GM21825 (cell line): ENCODE measurements around the gene DHX35.

ENCODE experiments used
- ATAC-seq: cut with Tn5 transposase; IDR thresholded peaks from one replicate; pipeline ENCODE4 v1.9.1; 2021; ENCODE audit warnings: mild to moderate bottlenecking, moderate library complexity; ENCODE audit not compliant: unreplicated experiment

DHX35 gene

DNA sequence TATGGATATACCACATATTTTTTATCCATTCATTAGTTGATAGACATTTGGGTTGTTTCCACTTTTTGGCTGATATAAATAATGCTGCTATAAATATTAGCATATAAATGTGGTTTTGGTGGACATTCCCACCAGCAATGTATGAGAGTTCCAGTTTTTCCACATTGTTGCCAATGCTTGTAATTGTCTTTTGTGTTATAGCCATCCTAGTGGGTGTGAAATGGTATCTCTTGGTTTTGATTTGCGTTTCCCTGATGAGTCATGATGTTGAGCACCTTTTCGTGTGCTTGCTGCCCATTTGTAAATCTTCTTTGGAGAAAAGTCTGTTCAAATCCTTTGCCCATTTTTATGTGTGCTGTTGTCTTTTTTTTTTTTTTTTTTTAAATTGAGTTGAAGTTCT is 54.4 kb downstream of the DHX35 start:
- ATAC-seq, result no peak

DNA sequence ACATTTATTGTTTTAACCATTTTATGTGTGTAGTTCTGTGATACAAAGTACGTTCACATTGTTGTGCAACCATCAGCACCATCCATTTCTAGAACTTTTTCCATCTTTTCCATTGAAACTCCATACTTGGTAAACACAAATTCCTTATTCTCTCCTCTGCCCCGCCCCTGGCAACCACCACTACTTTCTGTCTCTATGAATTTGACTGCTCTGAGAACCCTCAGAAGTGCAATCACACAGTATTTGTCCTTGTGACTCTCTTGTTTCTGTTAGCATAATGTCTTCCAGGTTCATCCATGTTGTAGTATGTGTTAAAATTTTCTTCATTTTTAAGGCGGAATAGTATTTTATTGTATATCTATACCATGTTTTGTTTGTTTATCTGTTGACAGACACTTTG is 56.9 kb downstream of the DHX35 start:
- no peak for ATAC-seq

DNA sequence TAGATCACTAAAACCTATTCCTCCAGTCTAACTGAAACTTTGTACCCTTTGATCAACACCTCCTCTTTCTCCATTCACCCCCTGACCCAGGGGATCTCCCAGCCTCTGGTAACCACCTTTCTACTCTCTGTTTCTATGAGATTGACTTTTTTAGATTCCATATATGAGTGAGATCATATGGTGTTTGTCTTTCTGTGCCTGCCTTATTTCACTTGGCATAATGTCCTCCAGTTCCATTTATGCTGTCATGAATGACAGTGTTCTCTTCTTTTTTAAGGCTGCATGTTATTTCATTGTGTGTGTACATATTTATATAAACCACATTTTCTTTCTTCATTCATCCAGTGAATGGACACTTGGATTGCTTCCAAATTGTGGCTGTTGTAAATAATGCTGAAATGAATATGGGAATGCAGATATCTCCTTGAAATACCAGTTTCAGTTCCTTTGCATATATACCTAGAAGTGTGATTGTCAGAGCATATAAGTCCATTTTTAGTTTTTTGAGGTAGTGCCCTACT is 57.7 kb downstream of the DHX35 start:
- peak; percentile 78 for ATAC-seq

DNA sequence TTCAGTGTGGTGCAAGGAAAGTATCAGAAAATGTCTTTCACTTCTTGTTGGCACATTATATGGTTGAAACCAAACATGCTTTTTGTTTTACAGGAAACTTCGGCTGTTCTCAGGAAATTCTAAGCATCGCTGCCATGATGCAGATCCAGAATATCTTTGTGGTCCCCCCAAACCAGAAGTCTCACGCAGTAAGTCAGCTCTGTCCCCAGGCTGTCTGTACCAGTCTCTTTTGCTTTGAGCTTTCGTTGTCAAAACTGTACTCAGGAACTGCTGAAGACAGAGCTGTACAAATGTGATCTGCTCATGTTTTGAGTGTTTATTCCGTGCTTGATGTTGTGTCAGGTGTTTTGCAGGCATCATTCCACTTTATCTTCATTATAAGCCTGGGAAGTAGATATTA is 59.6 kb downstream of the DHX35 start:
- no peak for ATAC-seq

DNA sequence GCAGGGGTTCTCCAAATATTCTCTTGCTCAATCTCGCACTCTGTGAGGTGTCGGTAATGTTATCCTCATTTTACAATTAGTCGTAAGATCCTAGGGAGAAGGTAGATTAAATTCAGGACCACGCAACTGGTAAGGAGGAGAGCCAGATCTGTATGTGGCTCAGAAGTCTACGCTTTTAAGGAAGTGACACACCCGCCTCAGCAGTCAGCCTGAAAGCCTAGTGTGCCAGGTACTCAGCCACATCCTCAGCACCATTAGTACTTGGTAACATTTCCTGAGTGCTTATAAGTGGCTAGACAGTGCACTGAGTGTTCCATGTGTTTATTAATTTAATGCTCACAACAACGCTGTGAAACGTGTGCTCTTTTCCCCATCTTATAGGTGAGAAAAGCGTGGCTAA is 63.7 kb downstream of the DHX35 start:
- ATAC-seq, result no peak

DNA sequence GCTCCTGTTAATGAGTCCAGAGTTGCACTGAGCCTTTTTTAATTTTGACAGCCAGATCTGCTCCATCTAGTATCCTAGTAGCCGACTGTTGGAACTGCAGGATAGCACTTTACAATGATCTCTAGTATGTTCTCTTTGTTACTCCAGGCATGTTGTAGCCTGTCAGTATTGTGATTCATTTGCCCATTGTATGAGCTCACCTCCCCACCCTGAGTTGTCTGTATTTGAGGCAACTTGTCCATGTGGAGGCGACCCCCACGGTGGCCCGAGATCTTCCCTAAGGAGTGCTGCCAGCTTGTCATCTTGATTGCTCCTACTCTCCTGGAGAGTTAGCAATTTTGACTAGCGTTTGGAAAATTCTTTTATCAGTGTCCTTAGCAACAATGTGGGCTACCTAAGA is 67.2 kb downstream of the DHX35 start:
- ATAC-seq, result no peak

DNA sequence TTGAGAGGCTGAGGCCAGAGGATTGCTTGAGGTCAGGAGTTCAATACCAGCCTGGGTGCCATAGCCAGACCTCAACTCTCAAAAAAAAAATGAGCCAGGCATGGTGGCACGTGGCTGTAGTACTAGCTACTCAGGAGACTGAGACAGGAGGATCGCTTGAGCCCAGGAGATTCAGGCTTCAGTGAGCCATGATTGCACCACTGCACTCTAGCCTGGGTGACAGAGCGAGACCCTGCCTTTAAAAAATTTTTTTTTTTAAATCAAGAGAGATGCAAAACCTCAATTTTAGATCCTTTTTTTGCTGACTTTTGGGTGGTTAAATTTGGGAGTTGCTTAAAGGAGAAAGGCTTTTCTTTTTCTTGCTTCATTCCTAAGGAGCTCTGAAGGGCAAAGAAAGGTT is 70.9 kb downstream of the DHX35 start:
- ATAC-seq, result no peak

DNA sequence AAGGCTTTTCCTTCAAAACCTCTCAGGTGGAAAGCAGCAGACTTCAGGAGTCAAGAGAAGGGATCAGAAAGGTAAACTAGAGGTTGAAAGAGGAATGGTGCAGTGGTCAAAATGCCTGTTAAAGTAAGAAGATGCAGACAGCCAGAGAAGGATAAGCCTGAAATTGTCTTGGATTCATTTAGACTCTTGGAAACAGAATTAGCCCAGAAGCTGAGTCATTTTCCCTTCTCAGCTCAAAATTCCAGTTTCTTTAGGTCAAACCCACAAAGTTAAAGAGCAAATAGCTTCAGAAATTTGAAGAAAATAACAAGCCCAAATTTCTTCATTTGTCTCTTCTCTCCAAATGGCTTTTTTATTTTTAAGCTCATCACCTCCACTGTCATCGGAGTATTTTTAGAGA is 73.9 kb downstream of the DHX35 start:
- ATAC-seq, result no peak

DNA sequence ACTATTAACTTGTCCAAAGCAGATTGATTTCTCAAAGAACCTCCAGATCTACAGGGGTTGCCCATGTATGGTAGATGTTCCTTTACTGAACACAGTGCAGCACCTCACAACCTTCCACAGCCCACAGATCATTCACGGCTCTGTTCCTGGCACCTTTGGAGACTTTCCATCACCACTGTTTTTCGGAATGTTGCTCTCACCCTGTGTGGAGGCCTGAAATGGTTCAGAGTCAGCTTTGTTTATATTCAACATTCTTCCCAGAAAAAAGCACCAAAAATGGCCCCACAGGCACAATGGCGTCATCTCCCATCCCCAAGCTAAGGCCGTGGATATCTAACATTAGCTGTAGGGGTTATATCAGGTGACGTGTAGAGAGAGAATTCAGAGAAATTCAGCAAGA is 74.7 kb downstream of the DHX35 start:
- no peak for ATAC-seq

DNA sequence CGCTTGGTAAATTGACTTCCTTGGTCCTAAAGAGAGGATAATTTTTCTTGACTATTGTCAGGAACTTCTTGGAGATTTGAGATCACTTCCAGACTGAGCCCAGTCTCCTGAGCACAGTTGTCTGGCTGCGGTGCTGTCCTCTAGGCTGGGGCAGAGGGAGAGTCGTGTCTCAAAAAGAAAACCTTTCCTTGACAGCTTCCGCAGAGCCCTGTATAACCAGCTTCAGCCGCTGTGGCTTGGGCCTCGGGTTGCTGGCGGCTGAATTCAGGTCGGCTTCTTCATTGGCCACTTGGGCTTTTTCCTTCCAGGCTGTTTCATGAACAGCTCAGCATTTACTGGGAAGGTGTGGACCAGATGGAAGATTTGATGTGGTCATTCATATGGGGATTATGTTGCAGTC is 75.9 kb downstream of the DHX35 start:
- no peak for ATAC-seq

DNA sequence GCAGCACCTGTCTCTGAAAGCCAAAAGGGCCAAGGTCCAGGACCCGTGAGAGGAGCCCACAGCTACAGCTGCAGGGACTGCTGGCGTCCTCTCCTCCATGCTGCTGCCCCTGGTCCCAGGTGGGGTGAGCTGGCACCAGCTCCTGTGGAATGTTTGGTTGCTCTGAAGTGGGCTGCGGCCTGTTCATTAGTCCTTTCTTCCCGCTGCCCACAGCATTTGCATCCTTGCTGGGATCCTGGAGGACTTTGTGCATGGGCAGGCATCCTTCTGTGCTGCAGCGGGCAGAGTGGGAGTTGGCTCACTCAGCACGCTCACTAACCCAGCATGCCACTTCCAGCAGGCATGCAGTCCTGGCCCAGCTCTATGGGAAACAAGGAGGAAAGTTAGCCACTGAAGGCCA is 76.4 kb downstream of the DHX35 start:
- no peak for ATAC-seq

DNA sequence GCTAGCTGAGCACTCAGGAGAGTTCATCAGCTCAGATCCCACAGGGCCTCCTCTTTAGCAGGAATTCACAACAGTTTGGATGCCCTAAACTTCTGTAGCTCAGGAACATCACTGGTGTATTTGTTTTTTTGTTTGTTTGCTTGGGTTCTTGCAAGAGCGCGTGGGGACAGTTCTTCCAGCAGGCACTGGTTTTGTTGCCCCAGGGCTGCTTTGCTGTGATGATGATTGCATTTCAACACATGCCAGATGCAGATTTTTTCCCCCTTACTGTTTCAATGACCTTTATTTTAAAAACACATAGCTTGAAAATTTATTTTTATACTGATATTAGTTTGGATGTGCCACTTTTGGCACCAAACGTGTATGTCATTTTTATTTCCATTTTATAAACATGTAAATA is 77.1 kb downstream of the DHX35 start:
- ATAC-seq, result no peak

DNA sequence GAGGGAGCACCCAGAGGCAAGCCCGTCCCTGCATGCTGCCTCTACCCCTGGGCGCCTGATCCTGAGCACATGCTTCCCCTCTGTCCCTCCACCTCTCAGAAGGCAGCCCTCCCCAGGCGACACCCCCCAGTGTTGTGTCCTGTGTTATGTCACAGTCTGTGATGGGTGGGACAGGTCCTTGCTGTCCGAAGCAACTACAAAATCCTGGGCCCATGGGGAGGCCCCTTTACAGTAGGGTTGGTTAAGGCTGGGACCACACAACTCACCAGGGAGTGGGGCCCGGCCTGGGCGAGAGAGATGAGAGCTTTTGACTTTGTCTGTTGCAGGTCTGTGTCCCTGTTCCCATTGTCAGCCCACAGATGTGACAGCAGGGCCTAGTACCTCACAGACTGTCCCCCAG is 78.0 kb downstream of the DHX35 start:
- ATAC-seq, result no peak

DNA sequence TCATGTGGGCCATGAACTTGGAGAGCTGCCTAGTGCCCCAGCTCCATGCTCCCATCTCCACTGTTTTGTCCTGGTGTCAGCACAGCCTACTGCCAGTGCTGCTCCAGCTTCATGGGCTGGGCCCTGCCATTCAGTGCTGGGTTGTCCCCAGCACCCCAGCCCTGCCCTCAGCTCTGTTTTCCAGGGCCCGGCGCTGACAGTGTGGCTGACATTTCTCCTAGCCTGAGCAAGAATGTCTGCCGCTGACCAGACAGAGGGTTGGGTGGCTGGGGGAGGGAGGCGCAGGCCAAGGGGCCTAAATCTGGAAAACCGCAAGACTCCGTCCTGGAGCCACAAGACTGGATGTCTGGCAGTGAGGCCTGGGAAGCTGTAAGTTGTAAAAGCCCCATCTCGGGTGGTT is 78.9 kb downstream of the DHX35 start:
- ATAC-seq, result no peak

DNA sequence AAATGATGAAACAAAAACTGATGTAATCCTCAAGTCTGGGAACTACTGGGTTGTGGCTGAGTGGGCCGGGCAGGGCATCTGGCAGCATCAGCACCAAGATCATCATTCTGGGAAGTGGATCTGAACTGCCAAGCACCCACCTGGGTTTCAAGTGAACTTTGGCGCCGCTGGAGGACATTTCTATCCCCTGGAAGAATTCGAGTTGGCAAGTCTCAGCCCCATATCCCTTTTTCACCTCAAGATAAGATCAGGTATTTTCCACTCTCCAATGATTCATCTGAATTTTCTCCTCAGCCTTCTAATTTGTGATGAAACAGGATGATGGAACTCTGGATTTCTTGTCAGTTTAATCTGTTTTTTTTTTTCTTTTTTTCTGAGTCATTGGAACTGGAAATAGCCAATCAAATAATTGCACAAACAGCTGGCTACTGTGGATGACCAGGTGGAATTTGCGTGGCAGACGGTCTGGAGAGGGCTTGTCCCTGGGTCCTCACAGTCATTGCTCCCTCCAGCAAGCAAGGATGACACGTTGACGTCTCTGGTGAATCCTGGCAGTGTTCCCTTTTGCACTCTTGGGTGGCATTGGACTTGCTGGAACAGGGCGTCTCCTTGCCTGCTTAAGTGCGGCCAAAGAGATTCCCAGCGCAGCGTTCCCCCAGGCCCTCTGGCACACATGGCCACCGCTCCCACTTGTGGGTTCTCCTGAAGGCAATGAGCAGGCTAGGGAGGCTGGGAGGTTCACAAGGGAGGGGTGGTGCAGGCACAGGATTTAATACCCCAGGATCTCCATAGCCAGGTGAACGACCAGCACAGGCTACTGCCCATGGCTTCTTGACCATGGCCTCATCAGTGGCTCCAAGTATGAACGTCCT is 80.4 kb downstream of the DHX35 start:
- ATAC-seq, result no peak

DNA sequence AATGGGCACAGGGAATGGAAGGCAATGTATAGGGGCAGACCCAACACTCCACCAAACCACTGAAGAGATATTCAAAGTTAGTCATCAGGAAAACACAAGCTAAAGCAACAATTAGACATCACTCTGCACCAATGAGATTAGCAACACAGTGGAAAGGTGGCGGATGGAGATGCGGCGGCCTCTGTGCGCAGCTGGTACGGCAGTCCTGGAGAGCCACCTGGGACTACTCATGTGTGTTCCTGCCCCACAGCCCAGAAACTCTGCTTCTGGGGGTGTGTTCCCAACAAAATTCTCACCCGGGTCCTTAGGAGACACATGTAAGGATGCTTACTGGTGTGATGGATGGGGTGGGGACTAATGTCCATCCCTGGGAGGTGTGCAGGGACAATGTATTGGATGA is 82.4 kb downstream of the DHX35 start:
- no peak for ATAC-seq

DNA sequence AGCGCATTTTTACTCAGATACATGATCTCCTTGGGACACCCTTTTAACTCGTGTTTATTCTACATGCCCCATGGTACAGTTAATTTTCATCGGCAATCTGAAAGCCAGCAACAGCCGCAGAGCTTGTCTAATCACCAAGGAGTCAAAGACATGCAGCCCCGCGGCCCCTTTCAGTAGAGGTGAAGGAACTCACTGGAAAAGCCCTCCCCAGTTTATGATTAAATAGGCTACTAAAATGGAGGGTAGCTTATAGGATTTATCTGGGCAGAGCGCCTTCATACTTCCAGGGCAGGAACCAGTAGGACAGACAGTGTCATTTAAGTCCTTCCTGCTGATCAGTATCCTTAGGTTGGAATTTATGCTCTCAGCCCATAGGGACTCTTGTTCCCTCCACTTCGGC is 83.5 kb downstream of the DHX35 start:
- ATAC-seq, result no peak

DNA sequence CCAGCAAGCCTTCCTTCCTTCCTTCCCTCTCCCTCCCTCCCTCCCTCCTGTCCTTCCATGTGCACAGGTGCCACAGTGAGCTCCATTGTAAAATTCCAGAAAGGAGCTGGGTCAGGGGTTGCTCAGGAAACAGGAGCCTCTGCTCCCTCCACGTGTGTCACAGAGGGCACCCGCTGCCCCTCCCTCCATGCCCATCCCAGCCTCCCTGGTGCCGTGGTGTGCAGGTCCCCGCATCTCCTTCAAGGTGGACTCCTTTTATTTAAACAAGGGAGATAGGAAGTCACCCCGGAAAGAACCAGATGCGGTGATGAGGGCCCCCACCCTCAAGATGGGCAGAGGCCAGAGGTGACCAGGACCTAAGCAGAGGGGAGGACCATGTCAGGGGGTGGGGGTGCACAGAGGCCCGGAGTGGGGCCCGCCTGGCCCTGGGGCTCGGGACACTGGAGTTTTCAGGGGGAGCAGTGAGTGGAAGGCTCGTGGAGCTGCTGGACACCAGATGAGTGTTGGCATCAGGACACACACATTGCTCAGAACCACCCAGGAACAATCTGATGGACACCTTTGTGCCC is 85.4 kb downstream of the DHX35 start:
- no peak for ATAC-seq

DNA sequence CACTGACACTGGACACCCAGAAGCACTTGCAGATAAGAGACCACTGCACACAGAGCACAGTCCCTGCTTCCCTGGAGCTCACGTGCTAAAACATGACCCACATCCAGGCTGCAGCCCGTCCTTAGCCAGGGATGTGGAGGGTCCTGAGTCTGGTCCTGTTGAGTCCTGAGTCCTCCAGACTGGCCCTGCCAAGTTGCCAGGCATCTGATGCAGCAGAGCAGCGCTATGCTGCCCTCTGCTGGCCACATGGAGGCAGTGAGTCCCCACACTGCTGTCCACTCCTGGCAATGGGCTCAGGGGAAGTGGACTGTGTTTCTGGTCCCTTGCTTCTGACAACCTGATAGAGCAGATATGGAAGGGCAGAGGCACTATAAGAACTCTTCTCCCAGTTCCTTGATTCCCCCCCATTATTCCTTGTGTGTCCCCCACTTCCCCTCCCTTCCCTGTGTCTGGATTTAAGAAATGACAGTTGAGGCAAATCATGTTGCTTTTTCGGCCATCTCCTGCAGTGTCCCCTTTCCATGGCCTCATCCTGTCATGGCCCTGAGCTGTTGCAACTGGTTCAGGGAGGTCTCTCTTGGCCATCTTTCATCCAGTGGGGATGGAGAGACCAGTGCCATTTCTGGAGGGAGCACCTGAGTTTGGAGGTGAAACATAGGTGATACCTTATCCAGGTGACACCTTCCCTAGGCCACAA is 86.0 kb downstream of the DHX35 start:
- ATAC-seq, result no peak

DNA sequence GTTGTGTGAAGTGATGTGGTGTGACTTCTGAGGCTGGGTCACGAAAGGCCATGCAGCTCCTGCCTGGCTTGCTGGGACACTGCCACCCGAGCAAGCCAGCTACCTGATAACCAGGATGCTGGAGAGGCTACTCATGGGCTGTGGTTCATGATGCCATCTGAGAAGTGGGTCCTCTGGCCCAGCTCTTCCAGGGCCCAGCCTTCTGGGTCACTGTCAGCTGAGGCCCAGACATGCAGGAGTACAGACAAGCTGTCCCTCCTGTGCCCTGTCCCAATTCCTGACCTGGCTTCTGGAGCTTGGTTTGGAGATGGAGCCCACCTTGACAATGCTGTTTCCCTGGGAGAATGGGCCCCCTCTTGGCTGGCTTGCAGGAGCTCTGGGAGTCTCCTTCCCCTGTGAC is 87.0 kb downstream of the DHX35 start:
- ATAC-seq, result no peak

DNA sequence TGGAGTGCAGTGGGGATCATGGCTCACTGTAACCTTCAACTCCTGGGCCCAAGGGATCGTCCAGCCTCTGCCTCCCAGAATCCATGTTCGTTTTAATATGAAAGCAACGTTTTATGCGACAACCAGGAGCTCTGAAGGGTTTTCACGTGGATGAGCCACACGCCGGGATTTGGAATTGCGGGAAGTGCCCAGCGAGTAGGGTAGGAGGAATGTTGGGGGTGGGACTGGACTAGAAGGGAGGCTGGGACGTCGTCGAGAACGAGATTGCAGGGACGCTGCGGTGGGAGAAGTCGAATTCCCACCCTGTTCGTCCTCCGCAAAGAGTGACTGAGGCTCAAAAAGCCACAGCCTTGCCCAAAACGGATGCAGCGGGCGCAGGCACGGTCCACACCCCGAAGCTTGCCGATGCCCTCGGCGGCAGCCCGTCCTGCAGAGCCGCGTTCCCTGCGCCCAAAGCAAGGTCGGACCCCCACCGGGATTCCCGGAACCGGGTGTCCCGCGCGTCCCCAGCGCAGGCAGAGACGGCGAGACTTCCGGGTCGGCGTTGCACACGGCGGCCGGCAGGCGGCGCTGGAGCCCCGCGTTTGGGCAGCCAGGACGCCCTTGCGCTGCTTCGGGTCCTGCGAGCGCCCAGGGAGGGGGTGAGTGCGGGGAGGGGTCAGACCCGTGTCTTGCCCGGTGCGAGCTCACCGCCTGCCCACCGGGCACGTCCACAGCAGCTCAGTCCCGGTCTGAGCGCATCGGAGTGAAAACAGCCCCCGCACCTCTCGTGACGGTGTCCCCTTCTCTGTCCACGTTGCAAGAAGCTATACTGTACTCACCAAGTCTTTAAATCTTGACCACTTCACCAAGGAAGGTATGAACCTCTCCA is 87.8 kb downstream of the DHX35 start:
- ATAC-seq, result peak; percentile 79
